CD4-positive, alpha-beta T cell (primary cell): ENCODE results near the gene GHR. TPM values are rescaled to one million over a fixed set of nuclear protein-coding genes. Genes with fewer than 3 reads are reported as not detected.

ENCODE experiments used
- ATAC-seq: fragments of 200-7000 bp; cut with Tn5 transposase; one replicate; pipeline ENCODE4 v1.10.0; 2022; ENCODE audit warnings: mild to moderate bottlenecking; ENCODE audit not compliant: poor library complexity
- CTCF ChIA-PET: fragments of 350-600 bp; sonication (Branson Sonifier 250); formaldehyde crosslinking; loops from one replicate; lab custom pipeline; 2021; ENCODE audit warnings: antibody characterized with exemption, inconsistent platforms; lab: Charles Lee
- POLR2A ChIA-PET: fragments of 350-600 bp; sonication (Branson Sonifier 250); formaldehyde crosslinking; loops from one replicate; lab custom pipeline; 2021; ENCODE audit warnings: antibody characterized with exemption, inconsistent platforms; lab: Charles Lee
- DNase-seq, 14 experiments: peaks; one replicate each; pipeline ENCODE4 v3.0.0-alpha.2; 2013 to 2020; ENCODE audit warnings: mixed read lengths in 2 of 14
- H3K27ac ChIP-seq, 2 donors: one replicate each; pipeline versions ENCODE4 v1.5.1 to v1.7.0; 2013; ENCODE audit warnings: low read length in 2 of 2, low read depth in 1 of 2, mild to moderate bottlenecking in 1 of 2
- H3K27me3 ChIP-seq, 2 experiments: 1 replicate in 1 of 2; 2 replicates in 1 of 2; pipeline versions ENCODE4 v1.6.1 to v1.7.0; 2013; ENCODE audit warnings: low read length in 2 of 2, control low read depth in 1 of 2, mild to moderate bottlenecking in 1 of 2, moderate library complexity in 1 of 2; ENCODE audit not compliant: insufficient read depth in 2 of 2, control insufficient read depth in 1 of 2
- H3K36me3 ChIP-seq: one replicate; pipeline ENCODE4 v1.6.1; 2013; ENCODE audit warnings: low read length, control low read depth; ENCODE audit not compliant: insufficient read depth
- H3K4me1 ChIP-seq: one replicate; pipeline ENCODE4 v1.6.1; 2013; ENCODE audit warnings: low read length, control low read depth; ENCODE audit not compliant: insufficient read depth
- H3K4me3 ChIP-seq: one replicate; pipeline ENCODE4 v1.5.1; 2013; ENCODE audit warnings: mild to moderate bottlenecking, low read length, moderate library complexity
- H3K9me3 ChIP-seq, 2 experiments: 1 replicate in 1 of 2; 2 replicates in 1 of 2; pipeline versions ENCODE4 v1.6.1 to v1.7.0; 2013; ENCODE audit warnings: low read length in 2 of 2, mild to moderate bottlenecking in 2 of 2, control low read depth in 1 of 2, moderate library complexity in 1 of 2; ENCODE audit not compliant: control insufficient read depth in 1 of 2, insufficient read depth in 1 of 2
- H3K27ac Mint-ChIP-seq: one replicate; pipeline ENCODE4 v1.8.0; 2020; ENCODE audit warnings: mixed read lengths
- H3K27me3 Mint-ChIP-seq: one replicate; pipeline ENCODE4 v1.8.0; 2021; ENCODE audit warnings: mixed read lengths
- H3K36me3 Mint-ChIP-seq: one replicate; pipeline ENCODE4 v1.8.0; 2021; ENCODE audit warnings: low read depth, mixed read lengths
- H3K4me1 Mint-ChIP-seq: one replicate; pipeline ENCODE4 v1.8.0; 2021; ENCODE audit warnings: low read depth, mixed read lengths
- H3K4me3 Mint-ChIP-seq: one replicate; pipeline ENCODE4 v1.8.0; 2020; ENCODE audit warnings: mild to moderate bottlenecking, mixed read lengths
- H3K9me3 Mint-ChIP-seq: one replicate; pipeline ENCODE4 v1.8.0; 2020; ENCODE audit warnings: mixed read lengths
- intact Hi-C, 2 experiments: fragments of 100-400 bp; cut with DNase I in 1 of 2; cut with micrococcal nuclease in 1 of 2; formaldehyde crosslinking; loops; one replicate each; pipeline versions ENCODE4 v1.15.1 to v1.9.0; 2023 to 2025; cut with DNase I, micrococcal nuclease
- total RNA-seq, 174 experiments: library from RNA in 2 of 174; stranded (reverse) in 2 of 174; gene quantifications; one replicate each; pipeline ENCODE4 v1.2.3 and lab custom pipeline; 2021 to 2026
- TF ChIP-seq, protein P1 (sequence below): fragments of 200-600 bp; IDR thresholded peaks from one replicate; pipeline ENCODE4 v1.8.0; 2022; ENCODE audit warnings: antibody characterized with exemption, mild to moderate bottlenecking

GHR gene
- total RNA-seq, 2 experiments from 2014 or later: not detected

DNA sequence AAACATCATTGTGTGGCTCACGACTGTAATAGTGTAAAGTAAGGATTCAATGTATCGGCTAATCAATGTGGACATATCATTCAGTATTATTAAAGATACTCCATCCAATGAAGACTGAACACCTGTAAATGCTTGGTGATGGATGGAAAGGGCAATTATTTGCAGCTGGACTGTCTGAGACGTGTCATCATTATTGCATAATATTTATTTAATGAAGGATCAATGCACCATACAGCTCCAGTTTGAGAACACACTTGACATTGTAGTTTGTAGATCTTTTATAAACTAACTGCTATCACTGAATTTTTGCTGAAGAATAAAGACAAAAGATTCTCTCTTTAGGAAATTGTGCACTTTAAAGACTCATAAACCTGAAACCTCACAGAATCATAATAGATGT, 215.7 kb downstream of the GHR start:
- H3K4me3 Mint-ChIP-seq: no peak overlapping the region
- H3K4me1 Mint-ChIP-seq: no peaks in the 10 kb centered on the region

GRCh38 chr5:42640835-42641234, 217.6 kb downstream of the GHR start:
- Mint-ChIP-seq H3K4me1 (no peaks in the 10 kb centered on the region), H3K36me3 (no peaks in the 10 kb centered on the region), H3K27me3 (peaks cover 21% of the 10 kb centered on the region), H3K27ac (no peak overlapping the region), H3K4me3 (no peak overlapping the region), H3K9me3 (no peaks in the 10 kb centered on the region)
- DNase-seq (no peak), ATAC-seq (no peak)
- Histone ChIP-seq H3K4me1 (no peaks in the 10 kb centered on the region), H3K4me3 (no peak overlapping the region), H3K9me3 (no peaks in the 10 kb centered on the region), H3K27me3 (peaks cover 4 to 15% of the 10 kb centered on the region in 2 experiments), H3K36me3 (no peaks in the 10 kb centered on the region), H3K27ac (no peak overlapping the region)
- intact Hi-C loops: no loop called here
- POLR2A ChIA-PET: no interaction called here
- TF ChIP-seq, protein P1, sequence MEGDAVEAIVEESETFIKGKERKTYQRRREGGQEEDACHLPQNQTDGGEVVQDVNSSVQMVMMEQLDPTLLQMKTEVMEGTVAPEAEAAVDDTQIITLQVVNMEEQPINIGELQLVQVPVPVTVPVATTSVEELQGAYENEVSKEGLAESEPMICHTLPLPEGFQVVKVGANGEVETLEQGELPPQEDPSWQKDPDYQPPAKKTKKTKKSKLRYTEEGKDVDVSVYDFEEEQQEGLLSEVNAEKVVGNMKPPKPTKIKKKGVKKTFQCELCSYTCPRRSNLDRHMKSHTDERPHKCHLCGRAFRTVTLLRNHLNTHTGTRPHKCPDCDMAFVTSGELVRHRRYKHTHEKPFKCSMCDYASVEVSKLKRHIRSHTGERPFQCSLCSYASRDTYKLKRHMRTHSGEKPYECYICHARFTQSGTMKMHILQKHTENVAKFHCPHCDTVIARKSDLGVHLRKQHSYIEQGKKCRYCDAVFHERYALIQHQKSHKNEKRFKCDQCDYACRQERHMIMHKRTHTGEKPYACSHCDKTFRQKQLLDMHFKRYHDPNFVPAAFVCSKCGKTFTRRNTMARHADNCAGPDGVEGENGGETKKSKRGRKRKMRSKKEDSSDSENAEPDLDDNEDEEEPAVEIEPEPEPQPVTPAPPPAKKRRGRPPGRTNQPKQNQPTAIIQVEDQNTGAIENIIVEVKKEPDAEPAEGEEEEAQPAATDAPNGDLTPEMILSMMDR: no peak
- CTCF ChIA-PET: no interaction called here

More for the DNA sequence above, 215.7 kb downstream of the GHR start:
- H3K4me3 ChIP-seq: no peak overlapping the region
- H3K4me1 ChIP-seq: no peaks in the 10 kb centered on the region
- DNase-seq: no peak
- H3K27ac ChIP-seq: no peak overlapping the region
- intact Hi-C loops: no loop called here
- no peak overlapping the region for H3K27ac Mint-ChIP-seq
- H3K27me3 Mint-ChIP-seq: peaks cover 17% of the 10 kb centered on the region
- ChIA-PET CTCF (no interaction called here), POLR2A (no interaction called here)
- no peaks in the 10 kb centered on the region for H3K36me3 Mint-ChIP-seq
- H3K9me3 ChIP-seq: no peaks in the 10 kb centered on the region
- H3K27me3 ChIP-seq: peaks cover 4 to 15% of the 10 kb centered on the region in 2 experiments
- no peaks in the 10 kb centered on the region for H3K9me3 Mint-ChIP-seq
- TF ChIP-seq, protein P1: no peak
- ATAC-seq: no peak
- H3K36me3 ChIP-seq: no peaks in the 10 kb centered on the region

DNA sequence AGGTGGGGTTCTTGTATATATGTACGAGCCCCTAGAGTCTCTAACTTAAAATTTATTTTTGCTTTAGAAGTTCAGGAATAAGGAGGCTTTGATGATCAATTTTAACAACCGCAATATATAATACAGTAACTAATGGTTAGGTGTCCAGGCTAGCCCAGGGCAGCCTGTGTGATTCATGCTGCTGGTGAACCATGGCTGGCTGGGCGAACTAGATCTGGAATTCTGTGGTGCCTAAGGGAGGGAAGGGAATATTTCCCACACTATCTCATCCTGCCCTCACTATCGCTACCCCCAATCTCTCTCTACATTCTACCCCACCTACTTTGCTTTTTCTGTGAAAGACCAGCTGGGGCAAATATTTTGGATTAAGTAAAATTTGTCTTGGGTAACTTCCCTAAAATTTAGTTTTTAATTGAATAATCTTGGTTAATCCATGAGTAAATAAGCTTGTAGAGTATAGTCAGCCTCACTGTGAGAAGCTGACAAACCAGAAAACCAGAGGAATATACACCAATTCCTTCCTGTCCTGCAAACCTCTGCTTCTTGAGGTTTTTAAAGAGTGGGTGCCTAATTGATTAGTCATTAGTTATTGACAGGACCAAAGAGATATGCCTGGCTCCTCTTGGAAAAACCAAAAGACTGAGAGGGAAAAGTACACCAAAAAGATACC, 218.2 kb downstream of the GHR start:
- DNase-seq (no peak), ATAC-seq (no peak)
- Mint-ChIP-seq H3K4me3 (no peak overlapping the region), H3K4me1 (no peaks in the 10 kb centered on the region), H3K36me3 (no peaks in the 10 kb centered on the region), H3K27ac (no peak overlapping the region), H3K9me3 (no peaks in the 10 kb centered on the region), H3K27me3 (peaks cover 21% of the 10 kb centered on the region)
- intact Hi-C loops: no loop called here
- H3K27me3 ChIP-seq: peaks cover 4 to 15% of the 10 kb centered on the region in 2 experiments
- no peaks in the 10 kb centered on the region for H3K36me3 ChIP-seq
- ChIA-PET CTCF (no interaction called here), POLR2A (no interaction called here)
- TF ChIP-seq, protein P1: no peak
- H3K4me3 ChIP-seq: no peak overlapping the region
- H3K9me3 ChIP-seq: no peaks in the 10 kb centered on the region
- H3K4me1 ChIP-seq: no peaks in the 10 kb centered on the region
- H3K27ac ChIP-seq: no peak overlapping the region
